Activated CD4-positive, alpha-beta T cell treated with anti-CD3 and anti-CD28 coated beads, Interleukin-2, amount 50 U/mL, for 16 hours (primary cell): ENCODE measurements around the gene VCL.
"Not testable (repeated sequence)": the region's sequence is repeated elsewhere in the genome, so short reads cannot be mapped to it uniquely, and the experiment has no call there.

Experiments used
- DNase-seq: peaks from one replicate; pipeline ENCODE4 v3.0.0-alpha.2; 2020

VCL gene

DNA sequence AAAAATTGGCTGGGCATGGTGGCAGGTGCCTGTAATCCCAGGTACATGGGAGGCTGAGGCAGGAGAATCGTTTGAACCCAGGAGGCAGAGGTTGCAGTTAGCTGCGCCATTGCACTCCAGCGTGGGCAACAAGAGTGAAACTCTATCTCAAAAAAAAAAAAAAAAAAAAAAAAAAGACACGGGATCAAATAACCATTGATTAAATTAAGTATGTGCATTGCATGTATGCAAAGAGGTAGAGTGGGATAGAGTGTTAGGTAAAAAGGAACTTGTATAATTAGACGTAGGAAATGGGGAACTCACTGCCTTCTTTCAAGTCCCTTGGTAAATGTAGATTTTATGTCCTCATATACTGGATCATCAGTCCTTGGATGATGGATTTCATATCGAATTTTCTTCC is 13.1 kb downstream of the VCL start:
- no peak for DNase-seq

DNA sequence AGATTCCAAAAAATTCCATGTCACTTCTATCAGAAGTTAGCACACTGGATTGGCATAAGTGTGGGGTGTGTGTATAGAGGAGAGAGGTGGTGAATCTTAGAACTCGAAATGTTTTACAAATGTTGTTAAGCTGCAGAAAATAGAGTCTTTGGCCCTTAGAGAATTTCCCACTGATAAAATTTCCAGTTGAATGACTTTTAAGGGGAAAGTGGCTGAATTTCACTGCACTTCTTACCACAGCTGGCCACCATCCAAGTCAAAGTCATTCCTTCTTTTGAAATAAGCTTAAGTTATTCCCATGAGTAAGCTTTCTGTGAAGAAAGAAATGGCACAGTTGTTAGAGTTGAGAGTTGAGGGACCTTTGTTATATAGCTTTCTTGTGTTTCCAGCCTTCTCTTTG is 13.9 kb downstream of the VCL start:
- DNase-seq: no peak

- no peak for DNase-seq
Measured at GRCh38 chr10:74012480-74012879, 14.6 kb downstream of the VCL start.

DNA sequence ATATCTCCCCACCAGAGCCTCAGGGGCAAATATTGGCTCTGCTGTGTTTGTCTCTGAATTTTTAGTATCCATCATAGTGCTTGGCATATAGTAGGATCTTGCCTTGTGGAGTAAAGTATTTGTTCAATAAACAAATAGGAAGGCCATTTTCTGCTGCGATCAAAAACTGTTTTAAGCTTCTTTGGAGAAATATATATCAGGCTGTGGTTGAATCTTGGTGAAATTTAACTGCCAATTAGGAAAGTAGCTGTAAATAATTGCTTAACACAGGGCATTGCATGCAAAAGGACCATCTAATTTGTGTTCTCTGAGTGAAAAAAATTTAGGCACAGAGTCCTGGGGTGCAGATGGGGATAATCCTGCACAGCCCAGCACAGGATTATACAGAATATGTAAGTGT is 15.1 kb downstream of the VCL start:
- DNase-seq: no peak

- DNase-seq: not testable (repeated sequence)
Measured at GRCh38 chr10:74014574-74014973, 16.7 kb downstream of the VCL start.

DNA sequence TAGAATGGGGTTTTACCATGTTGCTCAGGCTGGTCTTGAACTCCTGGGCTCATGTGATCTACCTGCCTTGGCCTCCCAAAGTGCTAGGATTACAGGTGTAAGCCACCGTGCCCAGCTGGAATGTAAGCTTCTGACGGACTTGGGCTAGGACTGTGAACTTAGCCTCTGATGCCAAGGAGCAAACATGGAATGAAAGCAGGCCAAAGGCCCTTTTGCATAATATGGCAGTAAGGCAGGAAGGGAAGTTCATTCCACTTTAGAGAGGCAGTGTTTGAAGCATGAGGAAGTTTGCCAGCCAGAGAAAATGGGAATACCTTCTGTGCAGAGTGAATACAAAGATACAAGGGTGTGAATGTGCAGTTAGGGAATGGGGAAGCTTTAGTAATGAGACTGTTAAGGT is 20.3 kb downstream of the VCL start:
- no peak for DNase-seq

DNA sequence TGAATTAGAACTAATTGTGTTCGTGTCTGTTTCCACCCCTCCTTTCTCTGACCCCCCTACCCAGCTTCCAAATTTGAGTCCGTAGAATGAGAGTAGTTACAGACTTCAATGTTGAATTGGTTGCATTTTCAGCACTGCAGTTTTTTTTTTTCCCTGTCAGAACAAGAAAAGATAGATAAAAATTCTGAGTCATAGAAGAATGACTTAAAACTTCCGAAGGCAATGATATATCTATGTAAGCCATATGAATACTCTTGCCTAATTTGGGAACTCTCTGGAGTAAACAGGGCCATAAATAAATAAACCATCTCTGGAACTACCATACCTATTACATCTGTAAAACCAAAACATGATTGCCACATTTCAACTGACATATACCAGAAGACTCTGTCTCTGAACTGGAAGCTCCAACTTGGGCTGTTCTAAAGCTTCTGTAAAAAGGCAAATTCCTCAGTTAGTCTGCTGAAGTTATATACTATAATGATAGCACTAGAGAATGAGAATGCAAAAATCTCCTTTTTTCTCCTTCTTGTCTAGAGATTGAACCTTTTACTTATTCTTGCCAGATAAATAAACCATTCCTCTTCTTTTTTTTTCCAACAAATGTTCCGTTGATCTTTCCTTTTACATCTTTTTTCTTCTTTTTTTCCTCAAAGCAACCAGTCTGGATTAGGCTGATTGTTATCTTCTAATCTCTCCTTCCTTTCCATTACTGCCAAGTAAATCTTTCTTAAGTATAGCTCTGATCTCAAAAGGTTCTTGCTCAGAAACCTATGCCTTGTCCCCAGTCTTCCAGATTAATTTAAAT is 23.5 kb downstream of the VCL start:
- DNase-seq: peak; percentile 47

DNA sequence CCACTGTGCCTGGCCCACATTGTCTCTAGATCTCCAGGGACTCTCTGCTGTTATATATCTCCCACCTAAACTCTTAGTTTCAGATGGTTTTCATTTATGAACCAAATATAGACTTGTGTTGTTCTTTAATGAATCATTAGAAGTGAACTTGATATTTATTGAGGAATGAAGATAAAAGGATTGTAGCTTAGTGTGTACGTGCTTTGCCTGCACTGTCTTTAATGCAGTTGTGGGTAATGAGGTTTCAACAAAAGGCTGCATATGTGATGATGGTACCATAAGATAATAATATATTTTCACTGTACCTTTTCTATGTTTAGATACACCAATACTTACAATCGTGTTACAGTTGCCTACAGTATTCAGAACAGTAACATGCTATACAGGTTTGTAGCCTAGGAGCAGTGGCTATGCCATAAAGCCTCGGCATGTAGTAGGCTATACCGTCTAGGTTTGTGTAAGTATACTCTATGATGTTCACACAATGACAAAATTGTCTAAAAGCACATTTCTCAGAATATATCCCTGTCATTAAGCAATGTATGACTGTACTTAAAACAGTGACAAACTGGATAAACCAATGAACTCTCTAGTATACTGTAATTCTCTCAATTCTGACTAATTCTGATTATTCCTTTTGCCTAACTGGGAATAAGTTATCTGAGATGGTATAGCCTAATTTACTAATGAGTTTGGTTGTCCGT is 25.2 kb downstream of the VCL start:
- peak; percentile 41 for DNase-seq

DNA sequence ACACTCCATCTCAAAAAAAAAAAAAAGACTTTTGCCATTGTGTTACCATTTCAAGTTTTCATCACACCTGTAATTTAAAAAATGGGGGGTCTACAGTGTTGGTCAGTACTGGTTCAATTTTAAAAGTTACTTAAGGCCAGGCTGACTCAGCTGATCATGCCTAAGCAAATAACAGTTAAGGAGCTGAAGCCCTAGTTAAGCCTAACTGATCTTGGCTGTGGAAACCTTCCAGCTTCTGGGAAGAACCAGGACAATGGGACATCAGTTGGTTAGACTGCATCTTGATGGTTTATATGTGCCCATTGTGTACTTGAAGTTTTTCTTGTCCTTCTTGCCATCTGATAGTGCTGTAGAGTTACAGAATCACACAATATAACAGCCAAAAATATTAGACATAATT is 26.7 kb downstream of the VCL start:
- DNase-seq: no peak

- no peak for DNase-seq
Measured at GRCh38 chr10:74025380-74025978, 27.6 kb downstream of the VCL start.

DNA sequence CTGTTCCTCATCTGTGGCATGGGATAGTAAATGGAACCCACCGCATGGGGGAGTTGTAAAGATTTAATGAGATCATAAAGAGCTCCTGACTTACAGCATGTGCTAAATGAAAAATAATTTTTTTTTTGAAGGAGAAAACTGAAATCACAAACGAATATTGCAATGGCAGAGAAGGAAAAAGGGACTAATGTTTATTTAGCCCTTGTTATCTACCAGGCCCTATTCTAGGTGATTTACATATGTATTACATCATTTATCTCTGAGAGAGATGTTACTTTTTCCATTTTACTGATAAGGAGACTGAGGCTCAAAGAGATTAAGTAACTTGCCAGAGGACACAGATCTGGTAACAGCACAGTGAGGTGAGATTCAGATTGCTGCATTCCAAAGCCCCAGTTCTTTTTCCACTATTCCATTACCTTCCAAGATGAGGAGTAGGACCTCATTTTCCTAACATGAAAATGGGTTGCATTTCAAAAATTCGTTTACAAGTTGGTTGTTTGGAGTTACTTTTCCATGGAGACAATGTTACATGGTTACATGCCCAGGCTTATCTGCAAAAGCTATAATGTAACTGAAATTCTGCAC is 28.6 kb downstream of the VCL start:
- no peak for DNase-seq

GRCh38 chr10:74027702-74028101 is 29.8 kb downstream of the VCL start:
- no peak for DNase-seq

GRCh38 chr10:74029943-74030342 is 32.0 kb downstream of the VCL start:
- no peak for DNase-seq

GRCh38 chr10:74032208-74032607 is 34.3 kb downstream of the VCL start:
- not testable (repeated sequence) for DNase-seq

DNA sequence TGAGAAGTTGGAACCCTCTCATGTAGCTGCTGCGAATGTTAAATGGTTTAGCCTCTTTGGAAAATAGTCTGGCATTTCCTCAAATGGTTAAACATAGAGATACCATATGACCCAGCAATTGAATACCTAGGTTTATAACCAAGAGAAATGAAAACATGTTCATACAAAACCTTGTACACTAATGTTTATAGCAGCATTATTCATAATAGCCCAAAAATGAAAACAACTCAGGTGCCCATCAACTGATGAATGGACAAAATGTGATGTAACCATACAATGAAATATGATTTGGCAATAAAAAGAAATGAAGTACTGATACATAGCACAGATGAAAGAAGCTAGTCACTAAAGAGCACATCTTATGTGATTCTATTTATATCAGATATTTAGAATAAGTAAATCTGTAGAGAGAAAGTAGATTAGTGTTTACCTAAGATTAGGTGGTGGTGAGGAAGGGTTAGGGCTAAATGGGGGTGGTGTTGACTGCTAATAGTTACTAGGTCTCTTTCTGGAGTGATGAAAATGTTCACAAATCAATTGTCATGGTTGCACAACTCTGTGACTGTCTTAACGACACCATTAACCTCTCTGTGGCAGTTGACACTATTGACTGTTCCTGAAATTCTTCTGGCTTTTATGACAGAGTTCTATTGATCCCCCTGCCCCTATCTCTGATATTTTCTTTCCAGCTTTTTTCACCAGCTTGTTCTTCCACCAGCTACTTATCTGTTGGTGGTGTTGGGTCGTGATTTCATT is 35.2 kb downstream of the VCL start:
- no peak for DNase-seq

DNA sequence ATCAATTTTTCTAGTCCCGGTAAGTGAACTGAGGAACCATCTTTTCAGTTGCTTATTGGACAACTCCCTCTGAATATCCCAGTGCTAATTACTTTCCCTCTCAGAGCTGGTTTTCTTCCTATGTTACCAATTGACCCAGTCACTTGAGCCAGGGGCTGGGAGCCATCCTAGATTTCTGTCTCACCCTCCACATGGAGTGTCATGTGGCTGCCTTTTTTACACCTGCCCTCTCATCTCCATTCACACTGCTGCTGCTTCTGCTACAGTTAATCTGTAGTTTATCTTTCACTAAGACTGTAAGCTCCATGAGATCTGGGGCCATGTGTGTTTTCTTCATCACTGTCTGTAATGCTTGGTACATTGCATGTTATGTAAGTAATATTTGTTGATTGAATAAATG is 35.8 kb downstream of the VCL start:
- no peak for DNase-seq

DNA sequence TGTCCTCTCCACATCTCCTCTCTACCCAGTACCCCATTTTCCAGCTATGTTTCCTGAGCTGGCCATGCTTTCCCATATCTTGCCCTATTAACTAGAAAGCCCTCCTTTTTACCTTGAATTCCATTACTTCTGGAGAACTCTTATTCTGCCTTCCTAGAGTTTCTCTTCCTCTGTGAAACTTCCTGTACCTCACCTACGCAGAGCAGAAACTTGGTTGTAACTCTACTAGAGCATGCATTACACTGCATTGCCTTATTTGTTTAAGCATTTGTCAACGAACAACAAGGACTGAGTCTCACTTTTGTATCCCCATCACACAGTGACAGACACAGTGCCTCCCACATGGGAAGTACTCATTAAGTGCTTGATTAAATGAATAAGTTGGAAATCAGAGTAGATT is 36.4 kb downstream of the VCL start:
- no peak for DNase-seq

- DNase-seq: no peak
Measured at GRCh38 chr10:74035303-74035702, 37.4 kb downstream of the VCL start.

GRCh38 chr10:74036474-74036873 is 38.6 kb downstream of the VCL start:
- DNase-seq: no peak

DNA sequence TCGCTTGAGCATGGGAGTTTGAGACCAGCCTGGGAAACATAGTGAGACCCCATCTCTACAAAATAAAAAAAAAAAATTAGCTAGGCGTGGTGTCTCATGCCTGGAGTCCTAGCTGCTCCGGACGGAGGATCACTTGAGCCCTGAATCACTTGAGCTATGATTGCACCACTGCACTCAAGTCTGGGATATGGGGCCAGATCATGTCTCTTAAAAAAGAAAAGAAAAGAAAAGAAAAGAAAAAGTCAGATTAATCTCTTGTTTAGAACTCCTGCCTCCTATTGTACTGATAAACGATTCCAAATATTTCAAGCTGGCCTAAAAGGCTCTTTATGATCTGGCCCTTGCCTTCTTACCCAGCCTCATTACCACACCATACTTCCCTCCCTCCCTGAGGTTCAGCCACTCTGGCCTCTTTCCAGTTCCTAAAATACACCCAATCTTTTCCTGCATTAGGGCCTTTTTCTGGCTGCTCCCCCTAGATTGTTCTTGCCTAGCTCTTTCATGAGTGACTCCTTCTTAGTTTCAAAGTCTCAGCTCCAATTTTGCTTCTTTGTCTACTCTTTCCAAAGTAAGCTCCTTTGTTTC is 41.7 kb downstream of the VCL start:
- DNase-seq: no peak

GRCh38 chr10:74040200-74041126 is 42.5 kb downstream of the VCL start:
- no peak for DNase-seq
